OCI-LY1 (cell line): Measurements from ENCODE around the gene CDKAL1.

ENCODE experiments used
- H2AFZ ChIP-seq: fragments of 200-600 bp; sonication (generic), shearing (Covaris generic); 2 replicates; pipeline ENCODE4 v1.6.0; 2014; ENCODE audit warnings: antibody characterized with exemption, mild to moderate bottlenecking, low read length
- H3F3A ChIP-seq: fragments of 200-600 bp; sonication (generic), shearing (Covaris generic); 2 replicates; pipeline ENCODE4 v1.6.0; 2014; ENCODE audit warnings: mild to moderate bottlenecking, antibody characterized with exemption, low read length, moderate library complexity; ENCODE audit not compliant: insufficient read depth
- H3K27ac ChIP-seq: fragments of 200-600 bp; sonication (generic); 2 replicates; pipeline ENCODE4 v1.5.1; 2014; ENCODE audit warnings: low read length, mixed run types, mild to moderate bottlenecking, low read depth; ENCODE audit not compliant: poor library complexity, severe bottlenecking
- H3K27me3 ChIP-seq: fragments of 200-600 bp; sonication (generic); 2 replicates; pipeline ENCODE4 v1.6.0; 2014; ENCODE audit warnings: antibody characterized with exemption, mild to moderate bottlenecking, low read length, moderate library complexity; ENCODE audit not compliant: insufficient read depth
- H3K36me3 ChIP-seq: fragments of 200-600 bp; sonication (generic); 2 replicates; pipeline ENCODE4 v1.6.1; 2014; ENCODE audit warnings: mild to moderate bottlenecking, antibody characterized with exemption, low read length, moderate library complexity, mixed read lengths; ENCODE audit not compliant: insufficient read depth
- H3K4me1 ChIP-seq: fragments of 200-600 bp; sonication (generic); 2 replicates; pipeline ENCODE4 v1.5.1; 2014; ENCODE audit warnings: mild to moderate bottlenecking, low read length, moderate library complexity; ENCODE audit not compliant: insufficient read depth, severe bottlenecking
- H3K4me2 ChIP-seq: fragments of 200-600 bp; sonication (generic), shearing (Covaris generic); 2 replicates; pipeline ENCODE4 v1.6.1; 2014; ENCODE audit warnings: low read length
- H3K4me3 ChIP-seq: fragments of 200-600 bp; sonication (generic); 2 replicates; pipeline ENCODE4 v1.5.1; 2014; ENCODE audit warnings: low read length, low read depth, mild to moderate bottlenecking, mixed read lengths; ENCODE audit not compliant: poor library complexity, severe bottlenecking
- H3K79me2 ChIP-seq: fragments of 200-600 bp; shearing (Covaris generic); 2 replicates; pipeline ENCODE4 v1.6.1; 2016; ENCODE audit warnings: mixed run types, low read length, mixed read lengths; ENCODE audit not compliant: insufficient read depth
- H3K9ac ChIP-seq: fragments of 200-600 bp; sonication (generic), shearing (Covaris generic); 2 replicates; pipeline ENCODE4 v1.6.1; 2014; ENCODE audit warnings: mild to moderate bottlenecking, low read length, mixed read lengths
- H3K9me2 ChIP-seq: fragments of 200-600 bp; sonication (generic), shearing (Covaris generic); 2 replicates; pipeline ENCODE4 v1.6.1; 2014; ENCODE audit warnings: low read depth, mild to moderate bottlenecking, low read length, mixed read lengths
- H3K9me3 ChIP-seq: fragments of 200-600 bp; shearing (Covaris generic); 2 replicates; pipeline ENCODE4 v1.6.1; 2014; ENCODE audit warnings: low read length, mixed read lengths
- H4K20me1 ChIP-seq: fragments of 200-600 bp; sonication (generic), shearing (Covaris generic); 2 replicates; pipeline ENCODE4 v1.6.0; 2016; ENCODE audit warnings: mild to moderate bottlenecking, low read length; ENCODE audit not compliant: insufficient read depth
- EZH2 ChIP-seq: fragments of 200-600 bp; sonication (generic), shearing (Covaris generic); IDR thresholded peaks from 2 replicates; pipeline ENCODE4 v1.8.0; 2017; ENCODE audit warnings: borderline replicate concordance, mixed run types, mild to moderate bottlenecking, antibody characterized with exemption, low read length, moderate library complexity, mixed read lengths
- TF ChIP-seq, protein P1 (sequence below): fragments of 200-600 bp; sonication (generic), shearing (Covaris generic); IDR thresholded peaks from 2 replicates; pipeline ENCODE4 v1.5.1; 2017; ENCODE audit warnings: mild to moderate bottlenecking, antibody characterized with exemption, low read length, moderate library complexity, mixed read lengths

The CDKAL1 gene

DNA sequence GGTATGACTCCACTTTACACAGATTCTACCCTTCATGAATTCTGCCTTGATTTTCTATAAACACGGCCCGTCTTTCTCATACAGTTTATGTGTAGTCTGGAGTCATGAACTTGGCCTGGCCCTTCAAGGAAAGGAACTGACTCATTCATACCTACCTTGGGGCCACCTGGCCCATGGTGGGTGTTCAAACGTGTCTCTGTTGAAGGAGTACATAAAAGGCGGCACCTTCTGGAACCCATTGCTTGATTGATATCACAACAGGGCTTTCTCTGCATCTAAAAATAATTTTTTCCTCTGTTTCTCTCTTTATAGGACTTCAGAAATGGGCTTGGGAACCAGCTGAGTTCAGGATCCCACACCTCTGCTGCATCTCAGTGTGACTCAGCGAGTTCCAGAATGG, 696.3 kb downstream of the CDKAL1 start:
- Histone ChIP-seq H3K4me3 (no peak overlapping the region), H4K20me1 (no peaks in the 10 kb centered on the region), H3K9me2 (no peaks in the 10 kb centered on the region), H3K27me3 (no peaks in the 10 kb centered on the region), H3K4me1 (no peaks in the 10 kb centered on the region), H3K4me2 (no peak overlapping the region), H3K36me3 (no peaks in the 10 kb centered on the region), H2AFZ (no peak overlapping the region), H3K9me3 (no peaks in the 10 kb centered on the region), H3F3A (no peaks in the 10 kb centered on the region), H3K9ac (no peak overlapping the region), H3K27ac (no peak overlapping the region), H3K79me2 (no peaks in the 10 kb centered on the region)
- TF ChIP-seq, protein P1, sequence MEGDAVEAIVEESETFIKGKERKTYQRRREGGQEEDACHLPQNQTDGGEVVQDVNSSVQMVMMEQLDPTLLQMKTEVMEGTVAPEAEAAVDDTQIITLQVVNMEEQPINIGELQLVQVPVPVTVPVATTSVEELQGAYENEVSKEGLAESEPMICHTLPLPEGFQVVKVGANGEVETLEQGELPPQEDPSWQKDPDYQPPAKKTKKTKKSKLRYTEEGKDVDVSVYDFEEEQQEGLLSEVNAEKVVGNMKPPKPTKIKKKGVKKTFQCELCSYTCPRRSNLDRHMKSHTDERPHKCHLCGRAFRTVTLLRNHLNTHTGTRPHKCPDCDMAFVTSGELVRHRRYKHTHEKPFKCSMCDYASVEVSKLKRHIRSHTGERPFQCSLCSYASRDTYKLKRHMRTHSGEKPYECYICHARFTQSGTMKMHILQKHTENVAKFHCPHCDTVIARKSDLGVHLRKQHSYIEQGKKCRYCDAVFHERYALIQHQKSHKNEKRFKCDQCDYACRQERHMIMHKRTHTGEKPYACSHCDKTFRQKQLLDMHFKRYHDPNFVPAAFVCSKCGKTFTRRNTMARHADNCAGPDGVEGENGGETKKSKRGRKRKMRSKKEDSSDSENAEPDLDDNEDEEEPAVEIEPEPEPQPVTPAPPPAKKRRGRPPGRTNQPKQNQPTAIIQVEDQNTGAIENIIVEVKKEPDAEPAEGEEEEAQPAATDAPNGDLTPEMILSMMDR: no peak
- no peak for TF ChIP-seq EZH2

DNA sequence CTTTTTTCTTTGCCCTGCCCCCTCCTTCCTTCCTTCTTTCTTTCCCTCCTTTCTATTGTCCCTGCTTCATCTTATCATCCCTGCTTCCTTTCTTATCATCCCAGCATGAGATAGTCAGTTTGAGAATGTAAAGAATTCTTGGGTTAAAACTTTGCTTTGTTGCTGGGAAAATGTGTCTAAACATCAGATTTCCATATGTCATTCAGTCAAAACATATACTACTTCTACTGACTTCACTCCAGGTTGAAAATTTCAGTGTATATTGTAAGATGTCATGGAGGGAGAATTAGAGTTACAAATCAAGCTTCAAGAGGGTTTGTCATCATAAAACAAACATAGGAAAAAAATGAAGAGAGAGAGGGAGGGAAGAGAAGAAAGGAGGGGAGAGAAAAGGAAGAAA, 700.9 kb downstream of the CDKAL1 start:
- H3F3A ChIP-seq: no peaks in the 10 kb centered on the region
- no peaks in the 10 kb centered on the region for H3K9me2 ChIP-seq
- no peaks in the 10 kb centered on the region for H3K27me3 ChIP-seq
- no peaks in the 10 kb centered on the region for H4K20me1 ChIP-seq
- H3K27ac ChIP-seq: no peak overlapping the region
- H3K9me3 ChIP-seq: 0 out of 2 replicates have a peak, but pooled peaks cover 4% of the 10 kb centered on the region
- no peaks in the 10 kb centered on the region; the same call in 1 of the 2 replicates for H3K36me3 ChIP-seq
- no peak for TF ChIP-seq EZH2
- TF ChIP-seq, protein P1: no peak
- no peaks in the 10 kb centered on the region for H3K4me1 ChIP-seq
- H3K9ac ChIP-seq: no peak overlapping the region
- H3K79me2 ChIP-seq: no peaks in the 10 kb centered on the region
- no peak overlapping the region for H2AFZ ChIP-seq
- no peak overlapping the region for H3K4me3 ChIP-seq
- H3K4me2 ChIP-seq: no peak overlapping the region

DNA sequence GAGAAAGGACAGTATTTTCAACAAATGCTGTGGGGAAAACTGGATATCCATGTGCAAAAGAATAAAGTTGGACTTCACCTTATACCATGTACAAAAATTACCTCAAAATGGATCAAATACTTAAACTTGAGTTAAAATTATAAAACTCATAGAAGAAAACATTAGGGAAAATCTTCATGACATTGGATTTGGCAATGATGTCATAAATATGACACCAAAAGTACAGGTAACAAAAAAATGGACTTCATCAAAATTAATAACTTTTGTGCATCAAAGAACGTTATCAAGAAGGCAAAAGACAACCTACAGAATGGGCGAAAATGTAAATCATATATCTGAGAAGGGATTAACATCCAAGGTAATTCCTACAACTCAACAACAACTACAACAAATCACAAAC, 704.0 kb downstream of the CDKAL1 start:
- Histone ChIP-seq H4K20me1 (no peaks in the 10 kb centered on the region), H3K4me3 (no peak overlapping the region), H3K9me3 (0 out of 2 replicates have a peak, but pooled peaks cover 4% of the 10 kb centered on the region), H3K27me3 (no peaks in the 10 kb centered on the region), H3F3A (no peaks in the 10 kb centered on the region), H3K36me3 (no peaks in the 10 kb centered on the region; the same call in 1 of the 2 replicates), H3K9me2 (no peaks in the 10 kb centered on the region), H3K4me2 (no peak overlapping the region), H3K27ac (no peak overlapping the region), H3K9ac (no peak overlapping the region), H3K79me2 (no peaks in the 10 kb centered on the region), H3K4me1 (no peaks in the 10 kb centered on the region), H2AFZ (no peak overlapping the region)
- TF ChIP-seq EZH2: no peak
- TF ChIP-seq, protein P1: no peak
